HL-60 (cell line): Measurements from ENCODE around the gene PIAS2.
A peak's percentile ranks its signal among the peaks of the same experiment; 100 is the strongest.

Experiments used
- DNase-seq, 2 experiments: peaks; one replicate each; pipeline ENCODE4 v3.0.0-alpha.2; 2010 to 2020; ENCODE audit warnings: low read depth in 1 of 2, low spot score in 1 of 2
- H3K27ac ChIP-seq: fragments of 250-450 bp; sonication (Bioruptor Pico); replicated peaks from 2 replicates; pipeline ENCODE4 v1.5.1; 2020; ENCODE audit warnings: mild to moderate bottlenecking, moderate library complexity
- H3K27me3 ChIP-seq: fragments of 250-450 bp; sonication (Bioruptor Pico); 2 replicates; pipeline ENCODE4 v1.5.1; 2021; ENCODE audit warnings: mild to moderate bottlenecking, moderate library complexity; ENCODE audit not compliant: insufficient read depth, poor library complexity, severe bottlenecking
- H3K4me3 ChIP-seq: replicated peaks from 2 replicates; pipeline ENCODE4 v1.5.1; 2011; ENCODE audit warnings: mild to moderate bottlenecking, control low read depth, low read length; ENCODE audit not compliant: insufficient read depth
- CTCF ChIP-seq: IDR thresholded peaks from one replicate; pipeline ENCODE4 v1.5.1; 2011; ENCODE audit warnings: low read length, control low read depth, inconsistent platforms; ENCODE audit not compliant: insufficient read depth
- GABPA ChIP-seq: IDR thresholded peaks from 2 replicates; pipeline ENCODE4 v1.6.1; 2012; ENCODE audit warnings: low read depth
- POLR2AphosphoS5 ChIP-seq: IDR thresholded peaks from 2 replicates; pipeline ENCODE4 v1.6.1; 2012; ENCODE audit warnings: low read depth
- REST ChIP-seq: IDR thresholded peaks from 2 replicates; pipeline ENCODE4 v1.6.1; 2012; ENCODE audit warnings: low read depth; ENCODE audit not compliant: insufficient replicate concordance
- SPI1 ChIP-seq: IDR thresholded peaks from 2 replicates; pipeline ENCODE4 v1.6.1; 2012; ENCODE audit warnings: low read depth, mild to moderate bottlenecking, borderline replicate concordance

Gene PIAS2

DNA sequence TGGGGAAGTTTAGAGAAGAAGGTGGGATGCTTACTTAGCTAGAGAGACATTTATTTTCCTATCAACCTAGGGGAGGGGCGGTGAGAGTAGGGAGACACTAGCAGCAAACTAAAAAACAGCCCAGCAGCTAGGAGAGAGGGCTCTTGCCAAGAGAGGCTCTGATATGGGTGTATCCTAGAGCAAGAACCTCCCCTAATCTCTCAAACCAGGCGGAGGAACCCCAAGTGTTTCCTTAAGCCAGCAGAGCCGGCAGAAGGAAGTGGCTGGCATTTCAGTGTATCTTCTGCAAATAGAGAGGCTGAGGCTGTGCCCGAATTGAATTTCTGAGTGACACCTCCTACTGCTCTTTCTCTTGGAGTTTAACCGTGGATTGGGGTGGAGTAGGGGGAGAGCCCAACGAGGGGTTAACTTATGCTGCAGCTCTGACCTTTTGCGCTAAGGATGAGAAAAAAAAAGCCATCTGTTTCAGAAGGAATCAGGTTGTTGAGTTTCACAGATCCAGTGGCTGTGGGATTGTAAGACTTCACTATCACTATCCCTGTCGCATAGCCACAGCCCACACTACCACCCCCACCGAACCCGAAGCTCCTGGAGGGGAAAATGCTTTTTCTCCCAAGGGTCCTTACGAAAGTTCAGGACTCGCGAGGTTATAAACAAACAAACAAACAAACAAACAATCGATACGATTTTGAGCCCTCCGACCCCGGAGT lies 161.8 kb downstream of the PIAS2 start:
- no peak for DNase-seq
- Histone ChIP-seq H3K4me3 (peak overlapping the region; percentile 44), H3K27ac (no peak overlapping the region), H3K27me3 (peaks cover 45% of the 10 kb centered on the region)
- TF ChIP-seq CTCF (no peak), GABPA (no peak), POLR2AphosphoS5 (no peak), SPI1 (peak; percentile 15; the same call in 1 of the 2 replicates), REST (no peak)

DNA sequence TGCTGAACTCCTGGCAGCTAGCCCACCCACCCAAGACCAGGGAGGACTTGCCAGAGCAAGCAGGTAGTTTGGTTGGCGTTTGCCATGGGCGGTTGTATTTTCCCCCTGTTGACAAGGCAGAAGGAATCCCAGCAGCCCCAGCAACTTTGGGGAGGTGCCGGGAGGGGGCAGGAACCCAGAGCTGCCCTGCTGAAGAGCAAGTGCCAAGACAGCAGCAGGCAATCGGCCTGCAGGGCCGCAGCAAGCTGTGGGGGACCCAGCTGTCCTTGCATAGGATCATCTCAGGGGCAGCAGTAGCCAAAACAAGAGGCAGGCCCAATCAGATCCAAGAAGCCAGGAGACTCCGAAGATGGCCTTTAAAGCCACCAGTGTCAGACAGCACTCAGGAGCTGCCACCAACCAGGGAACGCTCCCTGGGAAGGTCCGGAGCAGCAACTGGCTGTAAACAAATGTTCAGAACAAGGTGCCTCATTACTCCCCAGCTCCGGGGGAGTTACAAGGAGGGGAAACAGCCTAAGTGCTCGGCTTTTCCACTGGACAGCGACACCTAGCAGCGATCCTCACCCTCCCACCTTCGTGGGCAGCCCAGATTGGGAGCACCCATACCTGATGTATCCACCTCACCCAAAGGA lies 162.5 kb downstream of the PIAS2 start:
- H3K4me3 ChIP-seq: no peak overlapping the region
- peaks cover 41% of the 10 kb centered on the region for H3K27me3 ChIP-seq
- no peak for DNase-seq
- no peak overlapping the region for H3K27ac ChIP-seq
- TF ChIP-seq GABPA (no peak), REST (peak; percentile 43), SPI1 (no peak), CTCF (no peak)

GRCh38 chr18:46754188-46754587 lies 163.1 kb downstream of the PIAS2 start:
- no peak for TF ChIP-seq POLR2AphosphoS5
- TF ChIP-seq CTCF: no peak
- TF ChIP-seq REST: no peak
- no peak for TF ChIP-seq GABPA
- no peak for TF ChIP-seq SPI1
- no peak overlapping the region for H3K4me3 ChIP-seq
- no peak overlapping the region for H3K27ac ChIP-seq
- DNase-seq: peak in 1 of 2 experiments; percentile 21
- peaks cover 37% of the 10 kb centered on the region for H3K27me3 ChIP-seq
